ENCODE data around the gene MCU. TPM values are rescaled to one million over a fixed set of nuclear protein-coding genes. Genes with fewer than 3 reads are reported as not detected.

The MCU gene
- total and polyA plus RNA-seq, 10 of the 15 experiments (the other 5 are each of a cell fraction or from before 2014, with no cell fraction given): 5.1 to 49.1 (median 17.9) TPM

GRCh38 chr10:72821606-72822005, 129.7 kb downstream of the MCU start (continued):
- no peak for TF ChIP-seq MTA3 (IDR thresholded peaks at IDR 0.05; ENCODE audit: borderline replicate concordance, low read length)
- TF ChIP-seq ZBTB33 (IDR thresholded peaks at IDR 0.05): no peak

GRCh38 chr10:72822342-72822986, 130.5 kb downstream of the MCU start:
- ChIA-PET SMC1A (ENCODE audit: uncharacterized antibody, unreplicated experiment) (interaction anchor here (1.9 to 2.3 kb wide), 2 partner anchors 10 to 12 kb away, joined by 5 to 6 read pairs; no protein-coding TSS in a partner anchor), POLR2A (no interaction called here), CTCF (interaction anchor here (1.2 kb wide), 1 partner anchor 10 kb away, joined by 3 read pairs; no protein-coding TSS in a partner anchor), RAD21 (ENCODE audit: unreplicated experiment) (no interaction called here)
- Histone ChIP-seq H3K27ac (ENCODE audit: control insufficient read depth, insufficient read depth) (no peak overlapping the region), H3K36me3 (ENCODE audit: control insufficient read depth in 2 of 2, insufficient read depth in 2 of 2, low read length in 1 of 2) (no peaks in the 10 kb centered on the region), H3K79me2 (ENCODE audit: control insufficient read depth, insufficient read depth, low read length) (no peaks in the 10 kb centered on the region), H3K27me3 (replicated peaks in 1 of 2; ENCODE audit: control insufficient read depth in 2 of 2, insufficient read depth in 2 of 2, low read length in 1 of 2) (no peaks in the 10 kb centered on the region), H2AFZ (ENCODE audit: control insufficient read depth, low read depth, low read length) (no peak overlapping the region), H3K4me2 (ENCODE audit: control insufficient read depth, insufficient read depth) (no peak overlapping the region), H3K9me3 (replicated peaks; ENCODE audit: control insufficient read depth, insufficient read depth, low read length) (peaks cover 2% of the 10 kb centered on the region; the same call in 2 of the 3 replicates), H4K20me1 (ENCODE audit: control insufficient read depth, insufficient read depth) (no peaks in the 10 kb centered on the region), H3K4me3 (no peak overlapping the region), H3K4me1 (ENCODE audit: control insufficient read depth, insufficient read depth, low read length) (no peaks in the 10 kb centered on the region), H3K9ac (ENCODE audit: control insufficient read depth, insufficient read depth, low read length) (no peak overlapping the region)
- in situ Hi-C loops (cut with MboI) (no loop called here), intact Hi-C loops (cut with micrococcal nuclease; ENCODE audit: unreplicated experiment) (no loop called here)
- FAIRE-seq (no peak), DNase-seq (ENCODE audit: low read depth, low spot score) (no peak), ATAC-seq (no peak)
- 96% methylated on average over 4 of the region's 4 CpGs for WGBS (ENCODE audit: insufficient coverage, insufficient replicate concordance, low lambda C conversion rate, missing lambda C conversion rate)
- BruUV-seq (replicated peaks): no TSS peak
- no peak for TF ChIP-seq FOXM1 (IDR thresholded peaks at IDR 0.05; ENCODE audit: low read depth, low read length)
- TF ChIP-seq SREBF1 (IDR thresholded peaks at IDR 0.05; ENCODE audit: low read length): no peak
- no peak for TF ChIP-seq IRF3 (IDR thresholded peaks at IDR 0.05)
- TF ChIP-seq CTCF (IDR thresholded peaks at IDR 0.05 in 2 of 3, conservative IDR thresholded peaks at IDR 0.05 in 1 of 3; ENCODE audit: control insufficient read depth in 2 of 3, extremely low read depth in 1 of 3, insufficient read depth in 1 of 3, low read depth in 3 of 3, low read length in 3 of 3): no peak
- TF ChIP-seq ZNF24 (IDR thresholded peaks at IDR 0.05): no peak
- TF ChIP-seq NBN (IDR thresholded peaks at IDR 0.05): no peak
- TF ChIP-seq BMI1 (IDR thresholded peaks at IDR 0.05; ENCODE audit: borderline replicate concordance): no peak
- TF ChIP-seq PAX5 (IDR thresholded peaks at IDR 0.05; ENCODE audit: borderline replicate concordance, low read depth, low read length): no peak
- TF ChIP-seq KAT2A (conservative IDR thresholded peaks at IDR 0.05; ENCODE audit: control insufficient read depth, low read depth, low read length): no peak
- TF ChIP-seq POLR2A (IDR thresholded peaks at IDR 0.05; ENCODE audit: low read depth, low read length): no peak
- TF ChIP-seq SUPT20H (IDR thresholded peaks at IDR 0.05; ENCODE audit: borderline replicate concordance, control insufficient read depth, low read depth, low read length): no peak
- no peak for TF ChIP-seq SIN3A (IDR thresholded peaks at IDR 0.05; ENCODE audit: low read depth, low read length)
- TF ChIP-seq ZZZ3 (IDR thresholded peaks at IDR 0.05; ENCODE audit: control insufficient read depth, insufficient read length, low read depth): no peak
- no peak for TF ChIP-seq ZSCAN29 (IDR thresholded peaks at IDR 0.05)
- no peak for TF ChIP-seq IRF4 (IDR thresholded peaks at IDR 0.05; ENCODE audit: low read depth, low read length)

All from GM12878 (cell line).